ENCODE measurements around the gene SWT1. TPM values are rescaled to one million over a fixed set of nuclear protein-coding genes. Genes with fewer than 3 reads are reported as not detected.

Gene SWT1
- total RNA-seq, 2 donors from 2014 or later, result 7.3 to 14.3 TPM

DNA sequence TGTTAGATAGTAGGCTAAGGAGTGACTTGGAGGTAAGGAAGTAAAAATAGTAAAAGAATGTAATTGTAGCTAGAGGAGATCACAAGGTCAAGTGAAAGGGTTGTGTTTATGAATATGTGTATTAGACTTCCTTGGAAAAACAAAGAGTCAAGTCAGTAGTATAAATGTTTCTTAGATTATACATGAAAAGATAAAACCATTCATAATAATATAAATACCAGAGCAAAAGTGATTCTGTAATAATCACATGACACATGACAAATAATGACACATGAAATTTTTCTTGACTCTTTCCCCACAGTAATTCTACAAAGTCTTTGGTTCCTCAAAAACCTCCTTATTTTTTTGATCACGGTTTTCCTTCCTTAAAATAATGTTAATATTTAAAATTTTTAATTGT lies 103.6 kb downstream of the SWT1 start:
- WGBS, result 86% methylated on average over 1 of the region's 1 CpG
- Histone ChIP-seq H3K9me3 (no peaks in the 10 kb centered on the region), H3K27ac (no peak overlapping the region), H3K4me3 (no peak overlapping the region), H3K27me3 (replicated peaks; ENCODE audit: insufficient read depth) (no peaks in the 10 kb centered on the region), H3K36me3 (no peaks in the 10 kb centered on the region), H3K4me1 (replicated peaks) (no peaks in the 10 kb centered on the region)
- no peak for DNase-seq (ENCODE audit: low spot score)
- no peak for TF ChIP-seq POLR2AphosphoS5 (IDR thresholded peaks at IDR 0.05)
- no peak for TF ChIP-seq CTCF (IDR thresholded peaks at IDR 0.05)
- no peak for TF ChIP-seq POLR2A (IDR thresholded peaks at IDR 0.05)
- intact Hi-C loops (cut with DNase I), result no loop called here

GRCh38 chr1:185262151-185262550 lies 105.2 kb downstream of the SWT1 start:
- 100% methylated on average over 1 of the region's 1 CpG for WGBS
- no peaks in the 10 kb centered on the region for H3K36me3 ChIP-seq

DNA sequence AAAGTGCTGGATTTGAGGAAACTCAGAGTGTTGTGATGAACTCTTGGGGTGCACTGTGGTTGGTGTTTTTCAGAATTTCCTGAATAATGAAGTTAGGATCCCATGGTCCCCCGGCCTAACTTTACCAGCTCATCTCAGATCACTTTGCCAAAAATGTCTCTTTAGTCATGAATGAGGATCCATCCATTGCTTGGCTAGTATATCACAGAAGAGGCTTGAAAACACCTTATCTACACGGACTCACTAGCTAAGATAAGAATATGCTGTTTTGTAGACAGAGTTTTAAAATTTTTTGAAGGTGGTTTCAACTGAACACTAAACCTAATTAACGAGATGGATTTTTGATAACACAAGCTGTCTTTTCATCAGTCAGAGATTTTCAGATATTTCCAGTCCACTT lies 106.3 kb downstream of the SWT1 start:
- WGBS, result 98% methylated on average over 3 of the region's 3 CpGs

More at GRCh38 chr1:185262151-185262550, 105.2 kb downstream of the SWT1 start:
- Histone ChIP-seq H3K27ac (no peak overlapping the region), H3K9me3 (no peaks in the 10 kb centered on the region), H3K27me3 (replicated peaks; ENCODE audit: insufficient read depth) (no peaks in the 10 kb centered on the region), H3K4me3 (no peak overlapping the region), H3K4me1 (replicated peaks) (no peaks in the 10 kb centered on the region)
- no peak for DNase-seq (ENCODE audit: low spot score)
- TF ChIP-seq POLR2A (IDR thresholded peaks at IDR 0.05) (no peak), CTCF (IDR thresholded peaks at IDR 0.05) (no peak), POLR2AphosphoS5 (IDR thresholded peaks at IDR 0.05) (no peak)
- intact Hi-C loops (cut with DNase I), result no loop called here

GRCh38 chr1:185263780-185264179 lies 106.8 kb downstream of the SWT1 start:
- no peak for TF ChIP-seq CTCF (IDR thresholded peaks at IDR 0.05)
- Histone ChIP-seq H3K27me3 (replicated peaks; ENCODE audit: insufficient read depth) (no peaks in the 10 kb centered on the region), H3K4me1 (replicated peaks) (no peaks in the 10 kb centered on the region), H3K27ac (no peak overlapping the region), H3K4me3 (no peak overlapping the region), H3K9me3 (no peaks in the 10 kb centered on the region), H3K36me3 (no peaks in the 10 kb centered on the region)
- no peak for DNase-seq (ENCODE audit: low spot score)
- WGBS, result 86% methylated on average over 1 of the region's 1 CpG
- intact Hi-C loops (cut with DNase I), result no loop called here

More for the DNA sequence above, 106.3 kb downstream of the SWT1 start:
- Histone ChIP-seq H3K27me3 (replicated peaks; ENCODE audit: insufficient read depth) (no peaks in the 10 kb centered on the region), H3K4me1 (replicated peaks) (no peaks in the 10 kb centered on the region), H3K36me3 (no peaks in the 10 kb centered on the region), H3K4me3 (no peak overlapping the region), H3K27ac (no peak overlapping the region), H3K9me3 (no peaks in the 10 kb centered on the region)
- TF ChIP-seq CTCF (IDR thresholded peaks at IDR 0.05), result no peak
- no peak for TF ChIP-seq POLR2AphosphoS5 (IDR thresholded peaks at IDR 0.05)
- TF ChIP-seq POLR2A (IDR thresholded peaks at IDR 0.05), result no peak
- intact Hi-C loops (cut with DNase I), result no loop called here
- DNase-seq (ENCODE audit: low spot score), result no peak

GRCh38 chr1:185265314-185265713 lies 108.3 kb downstream of the SWT1 start:
- 92% methylated on average over 4 of the region's 4 CpGs for WGBS
- Histone ChIP-seq H3K36me3 (no peaks in the 10 kb centered on the region), H3K27me3 (replicated peaks; ENCODE audit: insufficient read depth) (no peaks in the 10 kb centered on the region), H3K4me1 (replicated peaks) (no peaks in the 10 kb centered on the region), H3K27ac (no peak overlapping the region), H3K4me3 (no peak overlapping the region), H3K9me3 (no peaks in the 10 kb centered on the region)
- no peak for TF ChIP-seq CTCF (IDR thresholded peaks at IDR 0.05)
- TF ChIP-seq POLR2A (IDR thresholded peaks at IDR 0.05), result no peak
- TF ChIP-seq POLR2AphosphoS5 (IDR thresholded peaks at IDR 0.05), result no peak
- no peak for DNase-seq (ENCODE audit: low spot score)
- intact Hi-C loops (cut with DNase I), result no loop called here

Data from prostate gland (tissue), 2 donors.